ENCODE data around the gene NALF2. TPM values are rescaled to one million over a fixed set of nuclear protein-coding genes. Genes with fewer than 3 reads are reported as not detected.

Gene NALF2
- total RNA-seq, 2 experiments from 2014 or later, result not detected

- Mint-ChIP-seq H3K27ac (no peak overlapping the region), H3K4me3 (no peak overlapping the region)
- CTCF ChIA-PET, result no interaction called here
Measured at GRCh38 chrX:69469975-69470374, 34.2 kb upstream of the NALF2 start.

GRCh38 chrX:69489625-69490024 is 14.5 kb upstream of the NALF2 start:
- no peak for TF ChIP-seq CTCF (IDR thresholded peaks at IDR 0.05)
- Histone ChIP-seq H3K9me3 (ENCODE audit: control insufficient read depth in 1 of 2, insufficient read depth in 1 of 2, low read length in 2 of 2) (no peaks in the 10 kb centered on the region), H3K4me3 (ENCODE audit: low read length) (no peak overlapping the region), H3K4me1 (ENCODE audit: insufficient read depth, low read length) (no peaks in the 10 kb centered on the region), H3K36me3 (ENCODE audit: insufficient read depth, low read length) (no peaks in the 10 kb centered on the region), H3K27ac (ENCODE audit: low read depth in 1 of 2, low read length in 2 of 2) (no peak overlapping the region), H3K27me3 (ENCODE audit: control insufficient read depth in 1 of 2, insufficient read depth in 2 of 2, low read length in 2 of 2) (peaks cover 0 to 14% of the 10 kb centered on the region in 2 experiments)
- Mint-ChIP-seq H3K36me3 (ENCODE audit: low read depth) (no peaks in the 10 kb centered on the region), H3K27ac (no peak overlapping the region), H3K27me3 (peaks cover 18% of the 10 kb centered on the region), H3K4me3 (no peak overlapping the region), H3K9me3 (no peaks in the 10 kb centered on the region), H3K4me1 (ENCODE audit: low read depth) (no peaks in the 10 kb centered on the region)
- intact Hi-C loops (cut with DNase I, micrococcal nuclease), result loop anchor here in 1 of 2 experiments (5.0 kb wide), 1 partner anchor 608 kb away; no protein-coding TSS in a partner anchor
- POLR2A ChIA-PET, result no interaction called here
- no peak for ATAC-seq (ENCODE audit: poor library complexity)
- CTCF ChIA-PET, result no interaction called here
- DNase-seq, result no peak

More at GRCh38 chrX:69469975-69470374, 34.2 kb upstream of the NALF2 start:
- Histone ChIP-seq H3K36me3 (ENCODE audit: insufficient read depth, low read length) (no peaks in the 10 kb centered on the region), H3K27ac (ENCODE audit: low read depth in 1 of 2, low read length in 2 of 2) (no peak overlapping the region), H3K27me3 (ENCODE audit: control insufficient read depth in 1 of 2, insufficient read depth in 2 of 2, low read length in 2 of 2) (no peaks in the 10 kb centered on the region), H3K9me3 (ENCODE audit: control insufficient read depth in 1 of 2, insufficient read depth in 1 of 2, low read length in 2 of 2) (no peaks in the 10 kb centered on the region), H3K4me1 (ENCODE audit: insufficient read depth, low read length) (no peaks in the 10 kb centered on the region), H3K4me3 (ENCODE audit: low read length) (no peak overlapping the region)
- H3K36me3 Mint-ChIP-seq (ENCODE audit: low read depth), result no peaks in the 10 kb centered on the region
- intact Hi-C loops (cut with DNase I, micrococcal nuclease), result no loop called here
- no peak for DNase-seq
- no peak for ATAC-seq (ENCODE audit: poor library complexity)
- H3K4me1 Mint-ChIP-seq (ENCODE audit: low read depth), result no peaks in the 10 kb centered on the region
- no peaks in the 10 kb centered on the region for H3K9me3 Mint-ChIP-seq
- POLR2A ChIA-PET, result no interaction called here
- no peak for TF ChIP-seq CTCF (IDR thresholded peaks at IDR 0.05)
- peaks cover 11% of the 10 kb centered on the region for H3K27me3 Mint-ChIP-seq

GRCh38 chrX:69493193-69493592 is 10.9 kb upstream of the NALF2 start:
- ChIA-PET POLR2A (no interaction called here), CTCF (no interaction called here)
- Mint-ChIP-seq H3K36me3 (ENCODE audit: low read depth) (no peaks in the 10 kb centered on the region), H3K9me3 (no peaks in the 10 kb centered on the region), H3K4me1 (ENCODE audit: low read depth) (no peaks in the 10 kb centered on the region), H3K27ac (no peak overlapping the region), H3K4me3 (no peak overlapping the region), H3K27me3 (peaks cover 23% of the 10 kb centered on the region)
- H3K9me3 ChIP-seq (ENCODE audit: control insufficient read depth in 1 of 2, insufficient read depth in 1 of 2, low read length in 2 of 2), result no peaks in the 10 kb centered on the region
- ATAC-seq (ENCODE audit: poor library complexity) (no peak), DNase-seq (peak in 10 of 14 experiments; percentile 3 to 42 (median 18))
- intact Hi-C loops (cut with DNase I, micrococcal nuclease), result loop anchor here in 1 of 2 experiments (5.0 kb wide), 1 partner anchor 604 kb away; no protein-coding TSS in a partner anchor
- H3K27me3 ChIP-seq (ENCODE audit: control insufficient read depth in 1 of 2, insufficient read depth in 2 of 2, low read length in 2 of 2), result peaks cover 0 to 9% of the 10 kb centered on the region in 2 experiments
- TF ChIP-seq CTCF (IDR thresholded peaks at IDR 0.05), result no peak
- no peak overlapping the region for H3K27ac ChIP-seq (ENCODE audit: low read depth in 1 of 2, low read length in 2 of 2)
- no peaks in the 10 kb centered on the region for H3K36me3 ChIP-seq (ENCODE audit: insufficient read depth, low read length)
- no peaks in the 10 kb centered on the region for H3K4me1 ChIP-seq (ENCODE audit: insufficient read depth, low read length)
- H3K4me3 ChIP-seq (ENCODE audit: low read length), result no peak overlapping the region

Data from CD4-positive, alpha-beta T cell (primary cell).